Neural cell (in vitro differentiated cells): ENCODE data around the gene NPAS3. TPM values are rescaled to one million over a fixed set of nuclear protein-coding genes. Genes with fewer than 3 reads are reported as not detected.

Experiments used
- H2AFZ ChIP-seq: fragments of 200-600, 300-800 bp; sonication (generic), shearing (Covaris generic); 2 replicates; pipeline ENCODE4 v1.6.0; 2014; ENCODE audit warnings: low read depth, mild to moderate bottlenecking, antibody characterized with exemption, low read length, moderate library complexity
- H3F3A ChIP-seq: fragments of 200-600 bp; shearing (Covaris generic); 2 replicates; pipeline ENCODE4 v1.6.1; 2016; ENCODE audit warnings: mild to moderate bottlenecking, moderate library complexity, mixed read lengths, antibody characterized with exemption, low read length; ENCODE audit not compliant: insufficient read depth, poor library complexity, severe bottlenecking
- H3K27ac ChIP-seq: fragments of 200-600, 300-800 bp; sonication (generic), shearing (Covaris generic); 2 replicates; pipeline ENCODE4 v1.5.1; 2014; ENCODE audit warnings: mild to moderate bottlenecking, low read length, moderate library complexity
- H3K27me3 ChIP-seq: fragments of 300-800, 200-600 bp; sonication (generic), shearing (Covaris generic); 2 replicates; pipeline ENCODE4 v1.6.0; 2014; ENCODE audit warnings: mild to moderate bottlenecking, low read depth, low read length, moderate library complexity; ENCODE audit not compliant: insufficient read depth
- H3K36me3 ChIP-seq: fragments of 300-800, 200-600 bp; sonication (generic), shearing (Covaris generic); 2 replicates; pipeline ENCODE4 v1.5.1; 2014; ENCODE audit warnings: mild to moderate bottlenecking, antibody characterized with exemption, low read length, moderate library complexity; ENCODE audit not compliant: insufficient read depth
- H3K4me2 ChIP-seq: fragments of 300-800, 200-600 bp; sonication (generic), shearing (Covaris generic); 2 replicates; pipeline ENCODE4 v1.6.0; 2014; ENCODE audit warnings: mild to moderate bottlenecking, low read length
- H3K4me3 ChIP-seq: fragments of 300-800, 200-600 bp; sonication (generic), shearing (Covaris generic); 2 replicates; pipeline ENCODE4 v1.5.1; 2014; ENCODE audit warnings: mild to moderate bottlenecking, low read length, moderate library complexity
- H3K79me2 ChIP-seq: fragments of 200-600 bp; shearing (Covaris generic); replicated peaks from 2 replicates; pipeline ENCODE4 v1.6.0; 2014; ENCODE audit warnings: mild to moderate bottlenecking, low read length, moderate library complexity; ENCODE audit not compliant: insufficient read depth
- H3K9ac ChIP-seq: fragments of 300-800, 200-600 bp; sonication (generic), shearing (Covaris generic); 2 replicates; pipeline ENCODE4 v1.6.1; 2016; ENCODE audit warnings: mild to moderate bottlenecking, low read length, mixed read lengths
- H3K9me2 ChIP-seq: fragments of 200-600 bp; shearing (Covaris generic); 2 replicates; pipeline ENCODE4 v1.6.1; 2016; ENCODE audit warnings: mild to moderate bottlenecking, low read length, mixed read lengths; ENCODE audit not compliant: insufficient read depth
- H3K9me3 ChIP-seq: fragments of 200-600, 300-800 bp; sonication (generic), shearing (Covaris generic); 2 replicates; pipeline ENCODE4 v1.6.1; 2016; ENCODE audit warnings: mild to moderate bottlenecking, mixed run types, low read length, moderate library complexity, mixed read lengths
- H4K20me1 ChIP-seq: fragments of 200-600 bp; shearing (Covaris generic); 2 replicates; pipeline ENCODE4 v1.6.1; 2016; ENCODE audit warnings: mild to moderate bottlenecking, mixed run types; ENCODE audit not compliant: insufficient read depth
- EP300 ChIP-seq: fragments of 450-650 bp; conservative IDR thresholded peaks from 2 replicates; pipeline ENCODE4 v1.6.1; 2014; ENCODE audit warnings: antibody characterized with exemption, mild to moderate bottlenecking, moderate library complexity; ENCODE audit not compliant: poor library complexity, severe bottlenecking
- EZH2 ChIP-seq: fragments of 200-600, 300-800 bp; shearing (Covaris generic), sonication (generic); IDR thresholded peaks from 2 replicates; pipeline ENCODE4 v1.6.1; 2014; ENCODE audit warnings: antibody characterized with exemption, low read length, borderline replicate concordance, mild to moderate bottlenecking; ENCODE audit not compliant: insufficient read depth, poor library complexity, severe bottlenecking
- MXI1 ChIP-seq: fragments of 450-650 bp; conservative IDR thresholded peaks from 2 replicates; pipeline ENCODE4 v1.6.1; 2014; ENCODE audit warnings: antibody characterized with exemption, mild to moderate bottlenecking; ENCODE audit not compliant: poor library complexity, severe bottlenecking
- POLR2AphosphoS5 ChIP-seq: IDR thresholded peaks from 2 replicates; pipeline ENCODE4 v1.6.1; 2012
- RAD21 ChIP-seq: fragments of 450-650 bp; conservative IDR thresholded peaks from 2 replicates; pipeline ENCODE4 v1.6.1; 2014; ENCODE audit warnings: antibody characterized with exemption, mild to moderate bottlenecking, moderate library complexity
- SMC3 ChIP-seq: fragments of 450-650 bp; conservative IDR thresholded peaks from 2 replicates; pipeline ENCODE4 v1.6.1; 2014; ENCODE audit warnings: antibody characterized with exemption, mild to moderate bottlenecking, moderate library complexity; ENCODE audit not compliant: poor library complexity
- TAF1 ChIP-seq: IDR thresholded peaks from 2 replicates; pipeline ENCODE4 v1.6.1; 2012; ENCODE audit warnings: low read depth
- polyA plus RNA-seq: library from polyadenylated mRNA; depleted of rRNA; stranded (reverse); fragments of >200 nt; gene quantifications from 2 replicates; pipeline ENCODE4 v1.2.3, GENCODE V29; 2014
- TF ChIP-seq, protein P1 (sequence below): fragments of 450-650 bp; IDR thresholded peaks from 2 replicates; pipeline ENCODE4 v1.5.1; 2014; ENCODE audit warnings: antibody characterized with exemption, mild to moderate bottlenecking, moderate library complexity; ENCODE audit not compliant: poor library complexity, severe bottlenecking
- TF ChIP-seq, protein P2 (sequence below): IDR thresholded peaks from 2 replicates; pipeline ENCODE4 v1.6.1; 2012; ENCODE audit warnings: borderline replicate concordance

The NPAS3 gene
- polyA plus RNA-seq, 1 donor from 2014 or later = 1.3 TPM

DNA sequence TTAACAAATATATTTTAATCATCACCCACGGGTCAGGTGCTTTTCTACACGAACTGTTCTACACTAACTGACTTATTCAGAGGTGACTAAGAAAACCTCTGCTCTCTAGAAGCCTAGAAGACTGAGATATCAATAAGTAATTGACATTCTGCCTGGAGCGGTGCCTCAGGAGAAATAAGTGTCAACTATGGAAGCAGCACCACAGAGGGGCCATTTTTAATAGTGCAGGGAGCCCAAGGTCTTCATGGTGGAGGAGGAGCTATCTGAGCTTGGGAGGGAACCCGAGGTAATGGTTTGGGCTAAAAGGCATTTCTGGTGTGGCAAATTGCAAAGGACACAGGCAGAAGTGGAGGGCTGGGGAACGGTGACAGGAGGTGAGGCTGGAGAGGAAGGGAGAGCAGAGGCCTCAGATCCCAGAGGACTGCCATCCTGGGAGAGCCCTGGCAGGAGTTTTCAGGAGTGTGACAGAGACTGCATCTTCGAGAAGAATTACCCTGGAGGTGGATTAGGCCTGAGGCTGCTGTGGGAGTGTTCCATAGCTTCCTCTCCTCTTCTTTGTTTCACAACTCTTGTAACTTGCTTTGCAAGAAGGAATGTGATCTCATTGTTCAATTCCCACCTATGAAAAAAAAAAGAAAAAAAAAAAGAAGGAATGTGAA, 123.1 kb downstream of the NPAS3 start:
- H3K27me3 ChIP-seq = no peaks in the 10 kb centered on the region
- H2AFZ ChIP-seq = no peak overlapping the region
- H3K9me2 ChIP-seq = no peaks in the 10 kb centered on the region
- no peaks in the 10 kb centered on the region for H4K20me1 ChIP-seq
- no peak overlapping the region for H3K4me2 ChIP-seq
- no peaks in the 10 kb centered on the region for H3F3A ChIP-seq
- H3K9ac ChIP-seq = no peak overlapping the region
- H3K79me2 ChIP-seq = no peaks in the 10 kb centered on the region
- no peaks in the 10 kb centered on the region for H3K9me3 ChIP-seq
- no peaks in the 10 kb centered on the region for H3K36me3 ChIP-seq
- TF ChIP-seq RAD21 = no peak
- TF ChIP-seq EP300 = no peak
- TF ChIP-seq EZH2 = no peak
- TF ChIP-seq MXI1 = no peak
- TF ChIP-seq, protein P1, sequence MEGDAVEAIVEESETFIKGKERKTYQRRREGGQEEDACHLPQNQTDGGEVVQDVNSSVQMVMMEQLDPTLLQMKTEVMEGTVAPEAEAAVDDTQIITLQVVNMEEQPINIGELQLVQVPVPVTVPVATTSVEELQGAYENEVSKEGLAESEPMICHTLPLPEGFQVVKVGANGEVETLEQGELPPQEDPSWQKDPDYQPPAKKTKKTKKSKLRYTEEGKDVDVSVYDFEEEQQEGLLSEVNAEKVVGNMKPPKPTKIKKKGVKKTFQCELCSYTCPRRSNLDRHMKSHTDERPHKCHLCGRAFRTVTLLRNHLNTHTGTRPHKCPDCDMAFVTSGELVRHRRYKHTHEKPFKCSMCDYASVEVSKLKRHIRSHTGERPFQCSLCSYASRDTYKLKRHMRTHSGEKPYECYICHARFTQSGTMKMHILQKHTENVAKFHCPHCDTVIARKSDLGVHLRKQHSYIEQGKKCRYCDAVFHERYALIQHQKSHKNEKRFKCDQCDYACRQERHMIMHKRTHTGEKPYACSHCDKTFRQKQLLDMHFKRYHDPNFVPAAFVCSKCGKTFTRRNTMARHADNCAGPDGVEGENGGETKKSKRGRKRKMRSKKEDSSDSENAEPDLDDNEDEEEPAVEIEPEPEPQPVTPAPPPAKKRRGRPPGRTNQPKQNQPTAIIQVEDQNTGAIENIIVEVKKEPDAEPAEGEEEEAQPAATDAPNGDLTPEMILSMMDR = no peak
- no peak for TF ChIP-seq SMC3
- no peak for TF ChIP-seq TAF1
- TF ChIP-seq, protein P2, sequence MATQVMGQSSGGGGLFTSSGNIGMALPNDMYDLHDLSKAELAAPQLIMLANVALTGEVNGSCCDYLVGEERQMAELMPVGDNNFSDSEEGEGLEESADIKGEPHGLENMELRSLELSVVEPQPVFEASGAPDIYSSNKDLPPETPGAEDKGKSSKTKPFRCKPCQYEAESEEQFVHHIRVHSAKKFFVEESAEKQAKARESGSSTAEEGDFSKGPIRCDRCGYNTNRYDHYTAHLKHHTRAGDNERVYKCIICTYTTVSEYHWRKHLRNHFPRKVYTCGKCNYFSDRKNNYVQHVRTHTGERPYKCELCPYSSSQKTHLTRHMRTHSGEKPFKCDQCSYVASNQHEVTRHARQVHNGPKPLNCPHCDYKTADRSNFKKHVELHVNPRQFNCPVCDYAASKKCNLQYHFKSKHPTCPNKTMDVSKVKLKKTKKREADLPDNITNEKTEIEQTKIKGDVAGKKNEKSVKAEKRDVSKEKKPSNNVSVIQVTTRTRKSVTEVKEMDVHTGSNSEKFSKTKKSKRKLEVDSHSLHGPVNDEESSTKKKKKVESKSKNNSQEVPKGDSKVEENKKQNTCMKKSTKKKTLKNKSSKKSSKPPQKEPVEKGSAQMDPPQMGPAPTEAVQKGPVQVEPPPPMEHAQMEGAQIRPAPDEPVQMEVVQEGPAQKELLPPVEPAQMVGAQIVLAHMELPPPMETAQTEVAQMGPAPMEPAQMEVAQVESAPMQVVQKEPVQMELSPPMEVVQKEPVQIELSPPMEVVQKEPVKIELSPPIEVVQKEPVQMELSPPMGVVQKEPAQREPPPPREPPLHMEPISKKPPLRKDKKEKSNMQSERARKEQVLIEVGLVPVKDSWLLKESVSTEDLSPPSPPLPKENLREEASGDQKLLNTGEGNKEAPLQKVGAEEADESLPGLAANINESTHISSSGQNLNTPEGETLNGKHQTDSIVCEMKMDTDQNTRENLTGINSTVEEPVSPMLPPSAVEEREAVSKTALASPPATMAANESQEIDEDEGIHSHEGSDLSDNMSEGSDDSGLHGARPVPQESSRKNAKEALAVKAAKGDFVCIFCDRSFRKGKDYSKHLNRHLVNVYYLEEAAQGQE = no peak
- no peak for TF ChIP-seq POLR2AphosphoS5
- H3K4me3 ChIP-seq = no peak overlapping the region
- H3K27ac ChIP-seq = no peak overlapping the region

- Histone ChIP-seq H3K9ac (no peak overlapping the region), H2AFZ (no peak overlapping the region), H3K79me2 (no peaks in the 10 kb centered on the region), H3F3A (no peaks in the 10 kb centered on the region), H3K9me3 (no peaks in the 10 kb centered on the region), H3K27me3 (no peaks in the 10 kb centered on the region), H3K4me2 (no peak overlapping the region), H4K20me1 (no peaks in the 10 kb centered on the region), H3K9me2 (no peaks in the 10 kb centered on the region), H3K36me3 (no peaks in the 10 kb centered on the region), H3K27ac (no peak overlapping the region), H3K4me3 (no peak overlapping the region)
- TF ChIP-seq POLR2AphosphoS5 = no peak
- no peak for TF ChIP-seq TAF1
- TF ChIP-seq SMC3 = no peak
- TF ChIP-seq MXI1 = no peak
- TF ChIP-seq RAD21 = no peak
- TF ChIP-seq EZH2 = no peak
- TF ChIP-seq, protein P2 = no peak
- TF ChIP-seq, protein P1 = no peak
- no peak for TF ChIP-seq EP300
Observed at GRCh38 chr14:33062476-33062875, 123.8 kb downstream of the NPAS3 start.
